ENCODE measurements around the gene ADARB2.

DNA sequence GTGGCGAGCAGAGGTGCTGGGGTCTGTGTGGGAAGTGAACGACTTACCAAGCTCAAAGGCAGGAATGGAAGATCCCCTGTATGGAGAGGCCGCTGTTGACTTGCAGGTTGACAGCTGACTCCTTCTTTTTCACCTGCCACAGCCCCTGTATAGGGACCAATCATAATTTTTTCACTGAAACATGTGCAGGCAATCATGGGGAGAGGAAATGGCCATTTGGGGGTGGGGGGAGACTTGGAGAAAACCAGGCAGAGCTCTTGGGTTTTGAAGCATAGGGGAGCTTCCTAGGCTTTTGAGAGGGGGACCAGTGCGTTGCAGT lies 579.8 kb downstream of the ADARB2 start:
- TF ChIP-seq CTCF (tag by site-specific recombination; IDR thresholded peaks at IDR 0.05) (no peak), TCF7L2 (IDR thresholded peaks at IDR 0.05; ENCODE audit: borderline replicate concordance, low read depth, low read length) (no peak)
